Measurements from ENCODE around the gene CPEB4.

DNA sequence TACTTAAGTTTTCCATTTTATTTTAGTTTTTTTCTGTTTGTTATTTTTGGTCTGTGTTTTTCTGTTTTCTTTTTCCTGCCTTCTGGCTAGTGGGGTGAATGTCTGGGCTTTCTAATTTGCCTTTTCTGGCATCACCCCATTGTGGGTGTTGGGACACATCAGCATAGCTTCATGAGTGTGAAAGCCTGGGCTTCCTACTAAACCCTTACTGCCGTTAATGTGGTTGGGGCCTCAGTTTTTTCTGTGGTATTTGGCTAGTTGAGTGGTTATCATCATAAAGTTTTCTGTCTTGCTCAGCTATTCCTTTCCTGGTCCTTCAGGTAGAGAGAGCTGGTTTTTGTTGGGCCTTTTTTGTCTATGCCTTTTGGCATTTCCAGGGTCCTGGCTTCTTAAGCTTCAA lies 122.2 kb downstream of the CPEB4 start:
- TF ChIP-seq, protein P1, sequence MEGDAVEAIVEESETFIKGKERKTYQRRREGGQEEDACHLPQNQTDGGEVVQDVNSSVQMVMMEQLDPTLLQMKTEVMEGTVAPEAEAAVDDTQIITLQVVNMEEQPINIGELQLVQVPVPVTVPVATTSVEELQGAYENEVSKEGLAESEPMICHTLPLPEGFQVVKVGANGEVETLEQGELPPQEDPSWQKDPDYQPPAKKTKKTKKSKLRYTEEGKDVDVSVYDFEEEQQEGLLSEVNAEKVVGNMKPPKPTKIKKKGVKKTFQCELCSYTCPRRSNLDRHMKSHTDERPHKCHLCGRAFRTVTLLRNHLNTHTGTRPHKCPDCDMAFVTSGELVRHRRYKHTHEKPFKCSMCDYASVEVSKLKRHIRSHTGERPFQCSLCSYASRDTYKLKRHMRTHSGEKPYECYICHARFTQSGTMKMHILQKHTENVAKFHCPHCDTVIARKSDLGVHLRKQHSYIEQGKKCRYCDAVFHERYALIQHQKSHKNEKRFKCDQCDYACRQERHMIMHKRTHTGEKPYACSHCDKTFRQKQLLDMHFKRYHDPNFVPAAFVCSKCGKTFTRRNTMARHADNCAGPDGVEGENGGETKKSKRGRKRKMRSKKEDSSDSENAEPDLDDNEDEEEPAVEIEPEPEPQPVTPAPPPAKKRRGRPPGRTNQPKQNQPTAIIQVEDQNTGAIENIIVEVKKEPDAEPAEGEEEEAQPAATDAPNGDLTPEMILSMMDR (IDR thresholded peaks at IDR 0.05; ENCODE audit: low read depth, low read length, missing input control), result no peak
- TF ChIP-seq JUND (IDR thresholded peaks at IDR 0.05) (no peak), GABPA (IDR thresholded peaks at IDR 0.05 in 1 of 2, conservative IDR thresholded peaks at IDR 0.05 in 1 of 2) (no peak), RAD21 (IDR thresholded peaks at IDR 0.05) (no peak), YY1 (IDR thresholded peaks at IDR 0.05) (no peak)
- TF ChIP-seq, protein P2, sequence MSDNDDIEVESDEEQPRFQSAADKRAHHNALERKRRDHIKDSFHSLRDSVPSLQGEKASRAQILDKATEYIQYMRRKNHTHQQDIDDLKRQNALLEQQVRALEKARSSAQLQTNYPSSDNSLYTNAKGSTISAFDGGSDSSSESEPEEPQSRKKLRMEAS (IDR thresholded peaks at IDR 0.05), result no peak
- TF ChIP-seq, protein P3, sequence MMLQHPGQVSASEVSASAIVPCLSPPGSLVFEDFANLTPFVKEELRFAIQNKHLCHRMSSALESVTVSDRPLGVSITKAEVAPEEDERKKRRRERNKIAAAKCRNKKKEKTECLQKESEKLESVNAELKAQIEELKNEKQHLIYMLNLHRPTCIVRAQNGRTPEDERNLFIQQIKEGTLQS (IDR thresholded peaks at IDR 0.05), result no peak
- TF ChIP-seq, protein P4, sequence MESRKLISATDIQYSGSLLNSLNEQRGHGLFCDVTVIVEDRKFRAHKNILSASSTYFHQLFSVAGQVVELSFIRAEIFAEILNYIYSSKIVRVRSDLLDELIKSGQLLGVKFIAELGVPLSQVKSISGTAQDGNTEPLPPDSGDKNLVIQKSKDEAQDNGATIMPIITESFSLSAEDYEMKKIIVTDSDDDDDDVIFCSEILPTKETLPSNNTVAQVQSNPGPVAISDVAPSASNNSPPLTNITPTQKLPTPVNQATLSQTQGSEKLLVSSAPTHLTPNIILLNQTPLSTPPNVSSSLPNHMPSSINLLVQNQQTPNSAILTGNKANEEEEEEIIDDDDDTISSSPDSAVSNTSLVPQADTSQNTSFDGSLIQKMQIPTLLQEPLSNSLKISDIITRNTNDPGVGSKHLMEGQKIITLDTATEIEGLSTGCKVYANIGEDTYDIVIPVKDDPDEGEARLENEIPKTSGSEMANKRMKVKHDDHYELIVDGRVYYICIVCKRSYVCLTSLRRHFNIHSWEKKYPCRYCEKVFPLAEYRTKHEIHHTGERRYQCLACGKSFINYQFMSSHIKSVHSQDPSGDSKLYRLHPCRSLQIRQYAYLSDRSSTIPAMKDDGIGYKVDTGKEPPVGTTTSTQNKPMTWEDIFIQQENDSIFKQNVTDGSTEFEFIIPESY (IDR thresholded peaks at IDR 0.05), result no peak
